Hematopoietic multipotent progenitor cell treated with erythropoietin and hydrocortisone succinate and interleukin-3 and kit ligand, for 15 days (in vitro differentiated cells): ENCODE data around the gene HMGB4.

Experiments used
- DNase-seq: peaks from one replicate; pipeline ENCODE4 v3.0.0-alpha.2; 2015; ENCODE audit warnings: low spot score

The HMGB4 gene

DNA sequence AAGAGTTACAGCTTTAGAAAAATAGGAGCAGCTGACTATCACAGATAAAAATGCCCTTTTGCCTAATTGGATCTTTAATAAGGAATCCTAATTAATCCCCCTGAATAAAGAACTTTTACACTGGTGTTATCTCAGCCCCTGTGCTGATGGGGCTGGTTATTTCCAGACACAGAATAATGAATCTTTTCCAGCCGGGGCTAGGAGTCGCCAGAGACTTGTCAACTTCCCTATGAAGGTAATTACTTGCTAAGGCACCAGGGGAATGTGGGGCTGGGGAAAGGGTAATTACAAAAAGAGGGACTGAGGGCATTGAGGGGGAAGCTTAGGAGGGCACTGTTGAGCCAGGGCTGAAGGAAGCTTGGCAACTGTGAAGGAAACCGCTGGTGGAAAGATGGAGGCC lies 34.5 kb downstream of the HMGB4 start:
- no peak for DNase-seq

DNA sequence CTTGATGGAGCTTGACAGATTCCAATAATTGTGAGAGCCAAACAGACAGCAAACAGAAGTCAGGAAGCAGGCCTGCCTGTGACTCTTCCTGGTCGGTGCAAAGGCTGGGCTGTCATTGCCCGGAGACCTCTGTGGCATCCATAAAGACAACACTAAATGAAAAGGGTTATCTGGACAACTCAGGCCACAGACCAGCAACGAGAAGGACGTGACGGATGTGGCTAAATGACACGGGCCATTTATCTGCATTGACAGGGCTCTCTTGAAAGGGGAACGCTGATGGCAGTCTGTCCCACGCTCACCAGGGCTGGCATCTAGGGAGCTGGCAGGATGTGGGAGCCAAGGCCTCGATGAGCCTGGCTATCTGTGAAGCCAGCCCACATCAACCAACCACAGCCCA lies 35.0 kb downstream of the HMGB4 start:
- no peak for DNase-seq

DNA sequence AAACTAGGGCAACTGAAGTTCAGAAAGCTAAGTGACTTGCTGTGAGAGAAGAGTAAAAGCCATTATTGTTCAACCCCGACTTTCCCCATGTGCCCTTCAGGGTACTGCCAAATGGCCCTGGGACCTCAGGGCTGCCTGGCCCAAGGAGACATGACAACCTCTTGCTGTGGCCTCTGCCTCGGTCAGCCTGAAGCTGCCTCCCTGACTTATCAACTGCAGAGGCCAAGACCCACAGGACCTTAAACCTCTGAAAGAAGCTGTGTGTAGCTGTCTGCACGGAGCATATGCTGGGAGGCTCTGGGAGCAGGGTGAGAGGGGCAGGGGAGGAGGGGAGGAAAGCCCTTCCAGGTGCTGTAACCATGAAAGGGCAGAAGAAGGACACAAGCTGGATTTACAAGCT lies 35.9 kb downstream of the HMGB4 start:
- no peak for DNase-seq

GRCh38 chr1:33902486-33903209 lies 38.8 kb downstream of the HMGB4 start:
- DNase-seq = no peak

DNA sequence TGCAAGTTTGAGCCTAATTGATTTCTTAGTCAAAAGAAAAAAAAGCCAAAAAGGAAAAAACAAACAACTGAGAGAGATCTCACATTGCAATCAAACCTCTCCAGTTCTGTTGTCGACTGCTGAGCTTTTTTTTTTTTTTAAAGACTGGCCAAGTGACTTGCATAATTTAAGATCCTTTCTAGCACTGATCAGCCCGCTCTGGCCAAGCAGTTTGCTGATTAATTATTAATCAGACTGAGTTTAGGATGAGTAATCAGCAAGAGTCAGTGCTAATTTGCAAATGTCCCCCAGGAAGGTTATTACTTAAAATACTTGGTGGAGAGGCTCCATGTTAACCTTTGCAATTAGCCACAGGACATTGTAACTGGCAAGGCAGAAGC lies 39.3 kb downstream of the HMGB4 start:
- no peak for DNase-seq

DNA sequence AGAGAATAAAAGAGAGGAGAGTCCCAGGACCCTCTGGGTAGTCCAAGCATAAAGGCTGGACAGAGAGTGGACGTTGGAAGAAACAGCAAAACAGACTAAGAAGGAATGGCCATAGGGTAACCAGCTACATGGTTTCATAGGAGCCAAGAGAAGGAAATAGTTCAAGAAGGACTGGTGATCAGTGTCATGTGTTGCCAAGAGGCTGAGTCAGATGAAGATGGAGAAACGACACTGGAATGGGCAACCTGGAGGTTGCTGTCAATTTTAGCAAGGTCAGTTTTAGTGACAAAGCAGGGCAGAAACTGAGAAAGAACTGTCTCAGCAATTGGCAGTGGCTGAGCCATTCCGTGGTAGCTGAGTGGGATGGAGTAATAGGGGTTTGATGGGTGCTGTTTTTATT lies 41.4 kb downstream of the HMGB4 start:
- DNase-seq = no peak

GRCh38 chr1:33906156-33906555 lies 42.3 kb downstream of the HMGB4 start:
- DNase-seq = no peak

GRCh38 chr1:33908324-33908956 lies 44.6 kb downstream of the HMGB4 start:
- no peak for DNase-seq
